ENCODE results near the gene EME1. TPM values are rescaled to one million over a fixed set of nuclear protein-coding genes. Genes with fewer than 3 reads are reported as not detected.

EME1 gene
- total and polyA plus RNA-seq, 2 of the 13 experiments (the other 11 are each of a cell fraction or from before 2014, with no cell fraction given) = 20.7 to 24.6 TPM

GRCh38 chr17:50345432-50346312 is 27.4 kb upstream of the EME1 start, which contains the start of gene XYLT2 (continued):
- TF ChIP-seq, protein P1, sequence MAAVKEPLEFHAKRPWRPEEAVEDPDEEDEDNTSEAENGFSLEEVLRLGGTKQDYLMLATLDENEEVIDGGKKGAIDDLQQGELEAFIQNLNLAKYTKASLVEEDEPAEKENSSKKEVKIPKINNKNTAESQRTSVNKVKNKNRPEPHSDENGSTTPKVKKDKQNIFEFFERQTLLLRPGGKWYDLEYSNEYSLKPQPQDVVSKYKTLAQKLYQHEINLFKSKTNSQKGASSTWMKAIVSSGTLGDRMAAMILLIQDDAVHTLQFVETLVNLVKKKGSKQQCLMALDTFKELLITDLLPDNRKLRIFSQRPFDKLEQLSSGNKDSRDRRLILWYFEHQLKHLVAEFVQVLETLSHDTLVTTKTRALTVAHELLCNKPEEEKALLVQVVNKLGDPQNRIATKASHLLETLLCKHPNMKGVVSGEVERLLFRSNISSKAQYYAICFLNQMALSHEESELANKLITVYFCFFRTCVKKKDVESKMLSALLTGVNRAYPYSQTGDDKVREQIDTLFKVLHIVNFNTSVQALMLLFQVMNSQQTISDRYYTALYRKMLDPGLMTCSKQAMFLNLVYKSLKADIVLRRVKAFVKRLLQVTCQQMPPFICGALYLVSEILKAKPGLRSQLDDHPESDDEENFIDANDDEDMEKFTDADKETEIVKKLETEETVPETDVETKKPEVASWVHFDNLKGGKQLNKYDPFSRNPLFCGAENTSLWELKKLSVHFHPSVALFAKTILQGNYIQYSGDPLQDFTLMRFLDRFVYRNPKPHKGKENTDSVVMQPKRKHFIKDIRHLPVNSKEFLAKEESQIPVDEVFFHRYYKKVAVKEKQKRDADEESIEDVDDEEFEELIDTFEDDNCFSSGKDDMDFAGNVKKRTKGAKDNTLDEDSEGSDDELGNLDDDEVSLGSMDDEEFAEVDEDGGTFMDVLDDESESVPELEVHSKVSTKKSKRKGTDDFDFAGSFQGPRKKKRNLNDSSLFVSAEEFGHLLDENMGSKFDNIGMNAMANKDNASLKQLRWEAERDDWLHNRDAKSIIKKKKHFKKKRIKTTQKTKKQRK (IDR thresholded peaks at IDR 0.05; ENCODE audit: low read length) = no peak
- TF ChIP-seq GMEB2 (CRISPR knock-in tag; IDR thresholded peaks at IDR 0.05; ENCODE audit: low read depth) (no peak), ZNF841 (CRISPR knock-in tag; IDR thresholded peaks at IDR 0.05; ENCODE audit: borderline replicate concordance) (peak; percentile 54; the same call in 1 of the 2 replicates), CHD2 (IDR thresholded peaks at IDR 0.05; ENCODE audit: low read depth, low read length) (no peak), NAIF1 (CRISPR knock-in tag; IDR thresholded peaks at IDR 0.05; ENCODE audit: borderline replicate concordance) (no peak), MBNL3 (CRISPR knock-in tag; conservative IDR thresholded peaks at IDR 0.05) (no peak), ZNF839 (CRISPR knock-in tag; IDR thresholded peaks at IDR 0.05; ENCODE audit: borderline replicate concordance) (peak; percentile 3; the same call in 1 of the 2 replicates), SNRNP70 (IDR thresholded peaks at IDR 0.05; ENCODE audit: low read depth, low read length) (no peak), KAT2B (IDR thresholded peaks at IDR 0.05; ENCODE audit: borderline replicate concordance, low read depth, low read length) (no peak), NCOA1 (CRISPR knock-in tag; IDR thresholded peaks at IDR 0.05) (no peak), ZFP41 (CRISPR knock-in tag; IDR thresholded peaks at IDR 0.05; ENCODE audit: borderline replicate concordance) (no peak), ZNF83 (CRISPR knock-in tag; IDR thresholded peaks at IDR 0.05; ENCODE audit: borderline replicate concordance) (0 out of 2 replicates have a peak, but pooled peaks have one; percentile 5), MED1 (CRISPR knock-in tag; IDR thresholded peaks at IDR 0.05) (peak; percentile 70; the same call in 1 of the 2 replicates), ZNF546 (CRISPR knock-in tag; conservative IDR thresholded peaks at IDR 0.05) (0 out of 2 replicates have a peak, but pooled peaks have one; percentile 29), CCDC6 (CRISPR knock-in tag; IDR thresholded peaks at IDR 0.05) (peak; percentile 92; the same call in 1 of the 2 replicates), ZNF329 (CRISPR knock-in tag; IDR thresholded peaks at IDR 0.05; ENCODE audit: low read depth) (0 out of 2 replicates have a peak, but pooled peaks have one; percentile 5)
- TF ChIP-seq, protein P2, sequence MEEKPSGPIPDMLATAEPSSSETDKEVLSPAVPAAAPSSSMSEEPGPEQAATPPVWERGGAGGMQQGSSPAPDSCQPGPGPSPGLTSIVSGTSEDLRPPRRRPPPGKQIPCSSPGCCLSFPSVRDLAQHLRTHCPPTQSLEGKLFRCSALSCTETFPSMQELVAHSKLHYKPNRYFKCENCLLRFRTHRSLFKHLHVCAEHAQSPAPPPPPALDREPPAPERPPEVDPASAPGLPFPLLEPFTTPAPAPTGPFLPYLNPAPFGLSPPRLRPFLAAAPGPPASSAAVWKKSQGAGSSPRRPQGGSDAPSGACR (CRISPR knock-in tag; IDR thresholded peaks at IDR 0.05) = peak; percentile 88
- TF ChIP-seq, protein P3, sequence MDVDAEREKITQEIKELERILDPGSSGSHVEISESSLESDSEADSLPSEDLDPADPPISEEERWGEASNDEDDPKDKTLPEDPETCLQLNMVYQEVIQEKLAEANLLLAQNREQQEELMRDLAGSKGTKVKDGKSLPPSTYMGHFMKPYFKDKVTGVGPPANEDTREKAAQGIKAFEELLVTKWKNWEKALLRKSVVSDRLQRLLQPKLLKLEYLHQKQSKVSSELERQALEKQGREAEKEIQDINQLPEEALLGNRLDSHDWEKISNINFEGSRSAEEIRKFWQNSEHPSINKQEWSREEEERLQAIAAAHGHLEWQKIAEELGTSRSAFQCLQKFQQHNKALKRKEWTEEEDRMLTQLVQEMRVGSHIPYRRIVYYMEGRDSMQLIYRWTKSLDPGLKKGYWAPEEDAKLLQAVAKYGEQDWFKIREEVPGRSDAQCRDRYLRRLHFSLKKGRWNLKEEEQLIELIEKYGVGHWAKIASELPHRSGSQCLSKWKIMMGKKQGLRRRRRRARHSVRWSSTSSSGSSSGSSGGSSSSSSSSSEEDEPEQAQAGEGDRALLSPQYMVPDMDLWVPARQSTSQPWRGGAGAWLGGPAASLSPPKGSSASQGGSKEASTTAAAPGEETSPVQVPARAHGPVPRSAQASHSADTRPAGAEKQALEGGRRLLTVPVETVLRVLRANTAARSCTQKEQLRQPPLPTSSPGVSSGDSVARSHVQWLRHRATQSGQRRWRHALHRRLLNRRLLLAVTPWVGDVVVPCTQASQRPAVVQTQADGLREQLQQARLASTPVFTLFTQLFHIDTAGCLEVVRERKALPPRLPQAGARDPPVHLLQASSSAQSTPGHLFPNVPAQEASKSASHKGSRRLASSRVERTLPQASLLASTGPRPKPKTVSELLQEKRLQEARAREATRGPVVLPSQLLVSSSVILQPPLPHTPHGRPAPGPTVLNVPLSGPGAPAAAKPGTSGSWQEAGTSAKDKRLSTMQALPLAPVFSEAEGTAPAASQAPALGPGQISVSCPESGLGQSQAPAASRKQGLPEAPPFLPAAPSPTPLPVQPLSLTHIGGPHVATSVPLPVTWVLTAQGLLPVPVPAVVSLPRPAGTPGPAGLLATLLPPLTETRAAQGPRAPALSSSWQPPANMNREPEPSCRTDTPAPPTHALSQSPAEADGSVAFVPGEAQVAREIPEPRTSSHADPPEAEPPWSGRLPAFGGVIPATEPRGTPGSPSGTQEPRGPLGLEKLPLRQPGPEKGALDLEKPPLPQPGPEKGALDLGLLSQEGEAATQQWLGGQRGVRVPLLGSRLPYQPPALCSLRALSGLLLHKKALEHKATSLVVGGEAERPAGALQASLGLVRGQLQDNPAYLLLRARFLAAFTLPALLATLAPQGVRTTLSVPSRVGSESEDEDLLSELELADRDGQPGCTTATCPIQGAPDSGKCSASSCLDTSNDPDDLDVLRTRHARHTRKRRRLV (CRISPR knock-in tag; IDR thresholded peaks at IDR 0.05) = no peak
